Measurements from ENCODE around the gene GLRX.

Gene GLRX

DNA sequence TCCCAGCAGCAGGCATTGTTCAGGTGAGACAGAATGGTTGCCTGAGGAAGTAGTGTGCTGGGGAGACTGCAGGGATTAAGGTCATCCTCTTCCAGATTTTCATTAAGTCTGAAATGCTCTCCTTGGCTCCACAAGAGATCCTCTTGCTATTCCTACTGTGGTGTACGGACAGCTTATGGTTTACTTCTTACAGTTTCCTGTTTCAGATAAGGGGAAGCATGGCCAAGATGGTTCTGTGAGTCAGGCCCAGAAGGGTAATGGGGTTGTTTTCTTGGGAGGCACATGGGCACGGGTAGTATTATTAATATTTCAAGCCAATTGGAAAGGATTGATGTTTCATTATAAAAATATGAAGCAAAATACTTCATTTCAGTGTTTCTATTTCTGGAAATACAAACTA lies 42.9 kb downstream of the GLRX start:
- DNase-seq = no peak

GRCh38 chr5:95778713-95779436 lies 43.7 kb downstream of the GLRX start:
- no peak for DNase-seq

DNA sequence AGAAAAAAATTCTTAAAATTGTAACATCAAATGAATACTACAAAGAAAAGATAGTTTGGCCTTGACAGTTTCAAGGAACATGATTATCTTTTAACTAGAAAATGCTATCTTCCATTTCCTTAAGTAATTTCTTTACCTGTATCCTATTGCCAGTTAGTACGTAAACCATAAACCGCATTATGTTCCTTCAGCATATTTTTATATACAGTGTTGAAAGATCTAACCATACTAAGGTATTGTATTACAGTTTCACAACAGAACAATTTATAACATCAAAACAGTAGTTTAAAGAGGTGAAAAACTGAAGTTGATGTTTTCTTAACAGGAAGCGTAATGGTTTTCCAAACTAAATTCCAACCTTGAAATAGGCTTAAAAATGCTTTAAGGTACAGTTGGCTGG lies 45.1 kb downstream of the GLRX start:
- no peak for DNase-seq

DNA sequence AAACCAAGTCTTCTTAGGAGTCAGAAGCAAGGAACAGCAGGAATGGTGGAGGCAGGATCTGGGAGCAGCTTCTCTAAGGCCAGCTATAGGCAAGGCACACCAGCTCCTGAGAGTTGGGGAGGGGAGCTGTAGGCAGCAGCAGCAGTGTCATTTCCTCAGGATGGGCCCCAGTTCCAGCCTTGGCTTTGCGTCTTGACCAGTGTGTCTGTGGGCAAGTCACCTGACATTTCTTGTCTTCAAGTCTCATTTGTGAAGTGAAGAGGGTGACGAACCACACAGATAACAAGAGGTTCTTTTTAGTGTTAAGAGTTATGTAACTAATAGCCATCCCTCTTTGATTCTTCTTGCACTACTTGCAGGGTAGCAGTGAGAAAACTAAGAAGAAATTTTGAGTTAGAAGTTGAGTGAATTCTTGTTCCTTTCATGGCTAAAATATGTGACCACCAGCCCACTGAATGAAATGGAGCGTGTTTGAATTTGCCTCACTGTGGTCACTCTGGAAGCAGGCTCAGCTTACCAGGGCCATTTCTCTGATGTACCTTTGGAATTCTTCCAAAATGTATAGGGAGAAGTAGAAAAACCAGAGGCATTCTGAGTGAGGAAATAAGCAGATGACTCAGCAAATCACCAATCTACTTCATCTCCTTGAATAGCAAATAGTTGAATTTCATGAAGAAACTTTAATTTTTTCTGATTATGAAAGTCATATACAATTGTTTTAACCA lies 49.0 kb downstream of the GLRX start:
- DNase-seq = no peak

DNA sequence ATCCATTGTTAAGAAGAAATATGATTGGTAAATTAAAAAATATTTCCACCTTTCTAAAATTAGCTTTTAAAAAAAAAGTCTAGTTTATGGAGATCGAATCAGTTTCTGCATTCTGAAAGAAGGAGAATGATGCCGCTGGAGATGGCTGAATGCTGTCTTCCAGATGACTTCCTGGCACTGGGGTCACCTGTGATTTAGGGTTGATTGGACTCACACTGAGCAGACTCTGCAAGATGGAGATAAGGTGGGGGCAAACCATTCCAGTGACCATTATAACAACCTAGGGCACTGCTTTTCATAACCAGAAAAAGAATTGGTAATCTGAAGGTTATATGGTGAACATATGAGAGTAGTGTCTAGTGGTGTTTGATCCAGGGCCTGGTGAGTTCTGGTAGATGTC lies 50.6 kb downstream of the GLRX start:
- no peak for DNase-seq

GRCh38 chr5:95770830-95771708 lies 51.5 kb downstream of the GLRX start:
- DNase-seq = no peak

- no peak for DNase-seq
Measured at GRCh38 chr5:95768731-95769130, 53.8 kb downstream of the GLRX start.

- DNase-seq = no peak
Measured at GRCh38 chr5:95763941-95764340, 58.6 kb downstream of the GLRX start.

Data from stimulated activated naive CD4-positive, alpha-beta T cell treated with Interleukin-2 at 50 U/mL for 16 hours (primary cell).